GM18511 (cell line): ENCODE results near the gene RPS13.
"Not testable (repeated sequence)": the region's sequence is repeated elsewhere in the genome, so short reads cannot be mapped to it uniquely, and the experiment has no call there.

Experiments used
- ATAC-seq: cut with Tn5 transposase; IDR thresholded peaks from one replicate; pipeline ENCODE4 v1.9.1; 2021; ENCODE audit warnings: mild to moderate bottlenecking, moderate library complexity; ENCODE audit not compliant: unreplicated experiment

RPS13 gene

DNA sequence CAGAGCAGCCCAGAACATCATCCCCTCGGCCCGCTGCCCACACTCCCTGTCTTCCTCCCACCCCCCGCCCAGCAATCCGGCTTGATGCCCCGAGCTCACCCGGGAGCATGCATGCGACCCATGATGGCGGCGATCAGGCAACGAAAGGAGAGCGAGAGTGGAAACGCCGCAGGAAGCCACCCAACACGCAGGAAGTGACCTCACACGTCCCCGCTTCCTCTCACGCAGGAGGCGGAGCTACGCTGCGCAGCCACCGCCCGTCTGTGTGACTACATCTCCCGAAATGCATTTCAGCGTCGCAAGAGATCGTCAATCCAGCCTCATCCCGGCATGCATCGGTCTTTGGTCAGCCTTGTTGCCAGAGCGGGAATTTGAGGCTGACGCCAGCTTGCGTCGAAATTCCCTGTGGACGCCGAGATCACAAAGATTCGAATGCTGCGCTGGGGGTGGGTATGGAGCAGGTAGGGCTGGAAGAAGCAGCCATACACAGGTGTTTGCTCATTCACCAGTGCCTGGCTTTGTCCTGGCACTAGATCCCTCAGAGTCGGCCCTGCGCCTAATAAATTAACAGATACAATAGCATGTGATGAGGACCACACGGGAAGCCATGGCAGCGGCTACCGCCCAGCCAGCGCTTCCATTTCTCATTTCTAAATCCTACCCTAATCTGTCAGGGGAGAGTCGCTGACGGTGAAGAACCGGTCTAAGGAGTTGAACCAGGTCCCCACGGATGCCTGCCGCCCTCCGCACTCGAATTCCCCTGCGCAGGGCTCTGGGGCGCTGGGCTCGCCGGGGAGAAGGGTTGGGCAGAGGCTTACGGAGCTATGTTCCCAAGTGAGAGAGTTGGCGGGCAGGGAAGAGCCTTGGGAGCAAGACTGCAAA is at the start of gene RPS13:
Gene RPS13, minus strand, starts transcription at position 148 of the 882 bp plus-strand sequence. Its CDS starts 26 bp downstream, at position 122.
- ATAC-seq = peak; percentile 97

DNA sequence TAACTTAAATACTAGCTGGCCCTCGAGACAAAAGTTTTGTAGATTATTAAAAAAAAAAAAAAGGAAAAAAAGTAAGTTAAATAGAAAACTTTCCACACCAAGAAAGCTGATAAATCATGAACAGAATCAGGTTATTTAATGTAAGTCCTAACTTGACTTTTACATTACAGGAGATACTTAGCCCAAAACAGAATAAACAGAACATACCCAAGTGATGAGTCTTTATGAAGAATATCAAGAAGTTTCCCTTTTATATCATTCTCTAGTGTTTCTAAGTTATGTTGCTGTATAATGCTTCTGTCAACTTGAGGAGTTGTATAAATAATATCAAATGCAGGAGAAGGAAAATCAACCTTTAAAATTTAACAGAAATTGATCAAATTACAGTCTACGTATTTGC is 44.5 kb upstream of the RPS13 start:
- no peak for ATAC-seq

DNA sequence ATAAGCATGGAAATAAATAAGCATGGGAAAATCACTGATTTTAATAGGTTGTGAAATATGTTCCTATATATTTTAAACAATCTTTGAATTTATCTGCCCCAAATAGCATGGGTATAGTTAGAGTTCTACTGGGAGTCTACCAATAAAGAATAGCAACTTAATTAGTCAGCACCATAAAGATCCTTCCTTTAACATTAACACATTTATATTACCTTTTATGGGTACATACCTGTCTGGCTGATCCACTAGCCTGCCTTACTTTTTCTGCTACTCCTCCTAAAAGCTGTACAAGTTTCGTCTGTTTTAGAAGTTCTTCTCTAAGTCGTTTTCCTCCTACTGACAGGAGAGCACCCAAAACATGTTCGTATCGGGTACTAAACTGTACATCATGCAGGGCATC is 39.8 kb upstream of the RPS13 start:
- ATAC-seq = no peak

DNA sequence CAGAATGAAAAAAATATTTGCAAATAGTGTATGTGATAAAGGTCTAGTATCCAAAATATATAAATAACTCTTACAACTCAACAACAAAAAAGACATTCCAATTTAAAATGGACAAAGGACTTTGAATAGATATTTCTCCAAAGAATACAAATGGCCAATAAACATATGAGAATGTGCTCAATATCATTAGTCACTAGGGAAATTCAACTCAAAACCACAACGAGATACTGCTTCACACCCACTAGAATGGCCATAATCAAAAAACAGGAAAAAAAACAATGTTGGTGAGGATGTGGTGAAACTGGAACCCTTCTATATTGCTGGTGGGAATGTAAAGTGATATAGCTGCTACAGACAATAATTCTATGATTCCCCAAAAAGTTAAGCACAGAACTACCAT is 38.6 kb upstream of the RPS13 start:
- no peak for ATAC-seq

DNA sequence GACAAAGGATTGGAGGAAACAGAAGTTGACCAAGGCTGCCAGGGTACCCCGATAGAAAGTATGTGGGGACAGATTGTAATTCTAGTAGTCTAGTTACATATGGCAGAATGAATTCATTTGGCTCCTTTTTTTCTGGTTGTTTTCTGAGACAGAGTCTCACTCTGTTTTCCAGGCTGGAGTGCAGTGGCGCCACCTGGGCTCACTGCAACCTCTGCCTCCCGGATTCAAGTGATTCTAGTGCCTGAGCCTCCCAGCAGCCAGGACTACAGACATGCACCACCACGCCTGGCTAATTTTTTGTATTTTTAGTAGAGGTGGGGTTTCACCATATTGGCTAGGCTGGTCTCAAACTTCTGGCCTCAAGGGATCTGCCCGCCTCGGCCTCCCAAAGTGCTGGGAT is 30.3 kb upstream of the RPS13 start:
- ATAC-seq = not testable (repeated sequence)

DNA sequence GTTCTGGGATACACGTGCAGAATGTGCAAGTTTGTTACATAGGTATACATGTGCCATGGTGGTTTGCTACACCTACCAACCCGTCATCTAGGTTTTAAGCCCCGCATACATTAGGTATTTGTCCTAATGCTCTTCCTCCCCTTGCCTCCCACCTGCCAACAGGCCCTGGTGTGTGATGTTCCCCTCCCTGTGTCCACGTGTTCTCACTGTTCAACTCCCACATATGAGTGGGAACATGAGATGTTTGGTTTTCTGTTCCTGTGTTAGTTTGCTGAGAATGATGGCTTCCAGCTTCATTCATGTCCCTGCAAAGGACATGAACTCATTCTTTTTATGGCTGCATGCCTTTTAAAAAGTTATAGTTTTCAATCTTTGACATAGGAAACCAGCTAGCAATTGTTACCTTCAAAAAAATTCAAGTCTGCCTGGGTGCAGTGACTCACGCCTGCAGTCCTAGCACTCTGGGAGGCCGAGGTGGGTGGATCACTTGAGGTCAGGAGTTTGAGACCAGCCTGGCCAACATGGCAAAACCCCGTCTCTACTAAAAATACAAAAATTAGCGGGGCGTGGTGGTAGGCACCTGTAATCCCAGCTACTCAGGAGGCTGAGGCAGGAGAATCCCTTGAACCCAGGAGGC is 28.1 kb upstream of the RPS13 start:
- not testable (repeated sequence) for ATAC-seq

DNA sequence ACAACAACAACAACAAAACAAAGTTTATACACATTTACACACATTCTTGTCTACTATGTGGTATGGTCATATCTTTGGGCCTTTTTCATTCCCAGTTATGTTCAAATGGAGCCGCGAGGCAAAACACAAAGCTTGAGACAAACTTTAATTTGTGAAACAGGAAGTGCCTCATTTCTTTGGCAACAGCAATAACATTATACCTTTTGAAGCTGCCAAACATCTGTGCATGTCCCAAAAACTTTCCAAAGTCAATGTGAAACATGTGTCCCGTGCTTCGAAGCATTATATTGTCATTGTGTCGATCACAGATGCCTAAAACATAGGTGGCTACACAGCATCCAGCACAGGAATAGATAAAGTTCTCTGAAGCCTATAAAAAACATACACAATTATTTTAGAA is 25.0 kb upstream of the RPS13 start:
- no peak for ATAC-seq

DNA sequence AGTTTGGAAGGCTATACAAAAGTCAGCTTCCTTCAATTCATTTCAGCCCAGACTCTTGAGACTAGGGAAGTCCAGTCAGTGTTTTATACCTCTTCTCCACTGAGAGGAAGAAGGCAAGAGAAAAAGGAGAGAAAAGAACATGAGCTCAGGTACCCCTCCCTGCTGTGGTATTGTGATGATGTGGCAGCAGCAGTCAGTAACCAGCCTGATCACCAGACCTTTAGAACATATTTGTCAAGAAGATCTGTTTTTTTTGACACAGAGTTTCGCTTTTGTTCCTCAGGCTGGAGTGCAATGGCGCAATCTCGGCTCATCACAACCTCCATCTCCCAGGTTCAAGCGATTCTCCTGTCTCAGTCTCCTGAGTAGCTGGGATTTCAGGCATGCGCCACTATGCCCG is 21.2 kb upstream of the RPS13 start:
- ATAC-seq = no peak

- ATAC-seq = no peak
Measured at GRCh38 chr11:17098038-17098437, 20.6 kb upstream of the RPS13 start.

DNA sequence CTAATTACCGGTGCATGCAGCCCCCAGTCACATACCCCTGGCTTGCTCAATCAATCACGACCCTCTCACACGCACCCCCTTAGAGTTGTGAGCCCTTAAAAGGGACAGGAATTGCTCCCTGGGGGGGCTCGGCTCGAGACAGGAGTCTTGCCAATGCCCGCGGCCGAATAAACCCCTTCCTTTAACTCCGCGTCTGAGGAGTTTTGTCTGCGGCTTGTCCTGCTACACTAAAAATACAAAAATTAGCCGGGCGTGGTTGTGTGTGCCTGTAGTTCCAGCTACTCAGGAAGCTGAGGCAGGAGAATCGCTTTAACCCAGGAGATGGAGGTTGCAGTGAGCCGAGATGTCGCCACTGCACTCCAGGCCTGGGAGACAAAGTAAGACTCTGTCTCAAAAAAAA is 8.5 kb upstream of the RPS13 start:
- ATAC-seq = not testable (repeated sequence)

GRCh38 chr11:17077240-17077519 is 287 bp downstream of the RPS13 start:
- ATAC-seq = peak; percentile 13

DNA sequence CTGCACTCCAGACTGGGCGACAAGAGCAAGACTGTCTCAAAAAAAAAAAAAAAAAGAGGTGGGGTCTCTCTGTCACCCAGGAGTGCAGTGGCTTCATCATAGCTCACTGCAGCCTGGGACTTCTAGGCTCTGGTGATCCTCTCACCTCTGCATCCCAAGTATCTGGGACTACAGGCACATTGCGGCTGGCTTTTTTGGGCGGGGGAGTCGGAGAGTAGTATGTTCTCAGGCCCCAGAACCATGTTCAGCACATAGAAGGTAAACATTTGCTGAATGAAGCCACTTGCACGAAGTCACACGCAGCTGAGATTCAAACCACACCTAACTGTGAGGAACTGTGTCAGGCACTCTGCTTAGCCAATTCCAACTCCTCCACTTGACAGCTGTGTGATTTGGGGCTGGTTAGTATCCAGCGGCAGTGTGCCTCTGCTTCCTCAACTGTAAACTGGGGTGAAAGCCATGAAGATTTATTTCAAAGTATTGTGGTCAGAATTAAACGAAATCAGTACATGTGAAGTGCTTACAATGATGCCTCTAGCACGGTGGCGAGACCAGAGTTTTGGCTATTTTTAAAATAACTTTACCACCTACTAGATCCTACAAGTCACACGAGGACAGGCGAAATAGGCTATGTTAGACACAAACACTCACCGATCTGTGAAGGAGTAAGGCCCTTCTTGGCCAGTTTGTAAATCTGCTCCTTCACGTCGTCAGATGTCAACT is 789 bp downstream of the RPS13 start:
- no peak for ATAC-seq

GRCh38 chr11:17075506-17075905 is 2.0 kb downstream of the RPS13 start:
- ATAC-seq = no peak

DNA sequence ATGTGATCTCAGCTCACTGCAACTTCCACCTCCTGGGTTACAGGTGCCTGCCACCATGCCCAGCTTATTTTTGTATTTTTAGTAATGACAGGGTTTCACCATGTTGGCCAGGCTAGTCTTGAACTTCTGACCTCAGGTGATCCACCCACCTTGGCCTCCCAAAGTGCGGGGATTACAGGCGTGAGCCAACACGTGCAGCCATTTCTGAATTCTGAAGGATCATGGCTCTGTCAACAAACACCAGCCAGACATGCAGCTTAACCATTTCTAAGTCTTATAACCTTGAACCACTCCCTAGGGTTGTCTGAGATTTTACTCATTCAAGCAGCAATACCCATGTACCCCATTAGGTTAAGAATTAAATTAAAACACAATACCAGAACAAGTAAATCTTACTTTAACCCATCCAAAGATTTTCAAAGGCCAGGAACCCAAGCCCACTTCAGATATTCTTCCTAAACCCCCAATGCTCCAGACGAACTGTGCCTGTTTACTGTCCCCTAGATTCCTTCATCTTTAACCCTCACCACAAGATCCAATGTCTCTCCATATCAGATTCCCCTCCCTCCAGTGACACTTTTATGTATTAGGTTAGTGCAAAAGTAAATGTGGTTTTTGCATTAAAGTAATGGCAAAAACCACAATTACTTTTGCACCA is 4.0 kb downstream of the RPS13 start:
- ATAC-seq = no peak

GRCh38 chr11:17067417-17067816 is 10.1 kb downstream of the RPS13 start:
- no peak for ATAC-seq

GRCh38 chr11:17066691-17067090 is 10.8 kb downstream of the RPS13 start:
- no peak for ATAC-seq

DNA sequence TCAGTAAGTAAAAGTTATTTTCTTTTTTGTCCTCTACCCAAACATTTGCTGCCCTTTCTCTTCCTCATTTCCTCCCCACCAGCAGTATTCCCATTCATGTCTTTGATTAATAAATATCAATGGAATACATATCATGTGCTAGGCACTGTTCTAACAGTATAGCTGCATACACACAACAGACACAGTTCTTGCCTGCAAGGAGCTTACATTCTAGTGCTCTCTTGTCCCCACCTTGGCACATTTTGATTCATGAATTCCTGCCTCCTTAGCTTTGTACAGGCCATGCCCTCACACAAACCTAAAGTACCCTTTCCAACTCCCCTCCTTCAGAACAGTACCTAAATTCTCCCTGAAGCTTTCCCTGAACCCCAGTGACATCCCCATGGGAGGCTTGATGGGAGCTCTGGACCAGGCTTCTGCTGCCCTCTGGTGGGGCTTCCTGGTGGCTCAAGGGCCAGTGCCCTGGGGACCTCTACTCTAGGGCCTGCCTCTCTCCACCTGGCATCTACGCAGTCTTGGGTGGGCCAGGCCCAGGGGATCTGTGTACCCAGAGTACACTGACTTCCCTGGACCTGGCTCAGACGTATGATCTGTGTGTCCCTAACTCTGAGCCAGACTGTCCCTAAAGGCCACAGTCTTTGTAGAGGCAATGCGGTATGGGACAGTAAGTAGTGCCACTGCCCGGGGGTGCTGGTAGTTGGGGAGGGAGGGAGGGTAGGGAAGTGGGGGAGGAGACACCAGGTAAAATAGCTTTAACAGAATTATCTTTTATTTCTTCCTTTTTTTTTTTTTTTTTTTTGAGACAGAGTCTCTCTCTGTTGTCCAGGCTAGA is 14.1 kb downstream of the RPS13 start:
- ATAC-seq = peak; percentile 84

DNA sequence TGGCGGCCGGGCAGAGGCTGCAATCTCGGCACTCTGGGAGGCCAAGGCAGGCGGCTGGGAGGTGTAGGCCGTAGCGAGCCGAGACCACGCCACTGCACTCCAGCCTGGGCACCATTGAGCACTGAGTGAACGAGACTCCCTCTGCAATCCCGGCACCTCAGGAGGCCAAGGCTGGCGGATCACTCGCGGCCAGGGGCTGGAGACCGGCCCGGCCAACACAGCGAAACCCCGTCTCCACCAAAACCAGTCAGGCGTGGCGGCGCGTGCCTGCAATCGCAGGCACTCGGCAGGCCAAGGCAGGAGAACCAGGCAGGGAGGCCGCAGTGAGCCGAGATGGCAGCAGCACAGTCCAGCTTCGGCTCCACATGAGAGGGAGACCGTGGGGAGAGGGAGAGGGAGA is 26.3 kb downstream of the RPS13 start:
- ATAC-seq = not testable (repeated sequence)

- ATAC-seq = not testable (repeated sequence)
Measured at GRCh38 chr11:17048491-17048890, 29.0 kb downstream of the RPS13 start.

DNA sequence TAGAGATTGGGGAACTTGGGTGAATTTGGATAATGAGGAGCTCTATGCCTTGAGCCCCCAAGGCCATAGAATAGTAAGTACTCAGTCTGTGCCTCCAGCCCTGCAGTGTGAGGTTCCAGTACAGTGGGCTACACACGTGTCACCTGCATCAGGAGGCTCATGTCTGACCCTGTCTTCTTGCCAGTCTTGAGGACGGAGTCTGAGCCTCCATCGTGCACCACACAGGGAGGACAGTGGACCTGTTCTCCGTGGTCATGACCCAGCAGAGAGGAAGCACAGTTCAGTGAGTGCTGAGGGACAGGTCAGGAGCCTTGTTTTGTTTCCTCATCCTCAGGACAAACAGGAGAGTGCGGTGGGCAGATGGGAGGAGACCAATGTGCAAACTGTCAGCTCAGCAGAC is 30.8 kb downstream of the RPS13 start:
- no peak for ATAC-seq
